Pancreas (tissue), 10 donors: ENCODE results near the gene LAYN. TPM values are rescaled to one million over a fixed set of nuclear protein-coding genes. Genes with fewer than 3 reads are reported as not detected.
A peak's percentile ranks its signal among the peaks of the same experiment; 100 is the strongest.

ENCODE experiments used
- ATAC-seq, 4 donors: fragments of 200-7000 bp; cut with Tn5 transposase; one replicate each; pipeline versions ENCODE4 v1.8.0 to v1.9.1; 2020; ENCODE audit warnings: mild to moderate bottlenecking in 4 of 4, moderate library complexity in 4 of 4
- DNase-seq, 6 donors: peaks; one replicate each; pipeline ENCODE4 v3.0.0-alpha.2; 2020
- FAIRE-seq: peaks from 2 replicates; lab custom pipeline; 2012; peaks lifted over from hg19 to GRCh38; lab: Jason Lieb, UNC
- H3K27ac ChIP-seq, 4 donors: fragments of 200-600 bp; sonication (generic); 1 replicate in 3 of 4; 2 replicates in 1 of 4; pipeline versions ENCODE4 v1.5.0 to v1.8.0; 2020
- H3K27me3 ChIP-seq, 4 donors: fragments of 200-600 bp; one replicate each; pipeline ENCODE4 v1.8.0; 2021
- H3K36me3 ChIP-seq, 3 donors: fragments of 200-600 bp; sonication (generic) in 1 of 3; one replicate each; pipeline versions ENCODE4 v1.5.0 to v1.8.0; 2020 to 2021
- H3K4me1 ChIP-seq, 3 donors: fragments of 200-600 bp; one replicate each; pipeline ENCODE4 v1.8.0; 2021
- H3K4me3 ChIP-seq, 4 donors: fragments of 200-600 bp; sonication (generic) in 2 of 4; one replicate each; pipeline versions ENCODE4 v1.5.0 to v1.8.0; 2020 to 2021
- H3K9me3 ChIP-seq, 4 donors: fragments of 200-600 bp; one replicate each; pipeline ENCODE4 v1.8.0; 2021
- CTCF ChIP-seq, 4 donors: fragments of 200-600 bp; sonication (generic) in 3 of 4; IDR thresholded peaks; one replicate each; pipeline versions ENCODE4 v1.5.0 to v1.8.0; 2021; ENCODE audit warnings: antibody characterized with exemption in 4 of 4
- WGBS, 2 donors: extraction: QIAGEN DNeasy Blood & Tissue Kit; methylation state at CpG; one replicate each; pipeline ENCODE4 v1.1.7; 2013; 5-methylcytosine and 5-hydroxymethylcytosine counted together
- intact Hi-C, 3 donors: fragments of 100-400 bp; cut with DNase I; formaldehyde crosslinking; loops; one replicate each; pipeline versions ENCODE4 v1.11.1 to v1.14.2; 2022
- microRNA-seq, 2 donors: library from miRNA; unstranded; fragments of <30 nt; microRNA quantifications; one replicate each; pipeline versions ENCODE4 to v1.1.0, GENCODE V29; 2019 to 2020
- polyA plus RNA-seq, 2 donors: library from polyadenylated mRNA; stranded (reverse); fragments of 200-250 nt; gene quantifications; one replicate each; pipeline ENCODE4 v1.2.3, GENCODE V29; 2013
- total RNA-seq, 6 donors: library from RNA; stranded (reverse); fragmentation: NEBNext Ultra II Directional in 4 of 6; extraction: Animal tissue kit (Norgen Biotek cat#: 25700) in 4 of 6; gene quantifications; one replicate each; pipeline versions ENCODE4 v1.2.1 to v1.2.4, GENCODE V29; 2021 to 2023
- donor health status: healthy with polysubstance abuse.
- donor health status: DM: no; HTN: no; CAD: no; lungs with moderate emphysema.
- donor health status: DM: no; HTN: no; CAD: no.
- donor health status: control.
- donor health status: control.
- donor health status: Bipolar disorder and iron deficiency.
- donor health status: DM: yes; HTN: yes; CAD: no.
- donor health status: DM: no; HTN: no; CAD: no.
- donor health status: DM: no; HTN: no; CAD: no.
- donor health status: DM: yes; HTN: yes; CAD: no.

Gene LAYN
- total and polyA plus RNA-seq, 8 donors = 0.44 to 3.2 (median 1.1) TPM

DNA sequence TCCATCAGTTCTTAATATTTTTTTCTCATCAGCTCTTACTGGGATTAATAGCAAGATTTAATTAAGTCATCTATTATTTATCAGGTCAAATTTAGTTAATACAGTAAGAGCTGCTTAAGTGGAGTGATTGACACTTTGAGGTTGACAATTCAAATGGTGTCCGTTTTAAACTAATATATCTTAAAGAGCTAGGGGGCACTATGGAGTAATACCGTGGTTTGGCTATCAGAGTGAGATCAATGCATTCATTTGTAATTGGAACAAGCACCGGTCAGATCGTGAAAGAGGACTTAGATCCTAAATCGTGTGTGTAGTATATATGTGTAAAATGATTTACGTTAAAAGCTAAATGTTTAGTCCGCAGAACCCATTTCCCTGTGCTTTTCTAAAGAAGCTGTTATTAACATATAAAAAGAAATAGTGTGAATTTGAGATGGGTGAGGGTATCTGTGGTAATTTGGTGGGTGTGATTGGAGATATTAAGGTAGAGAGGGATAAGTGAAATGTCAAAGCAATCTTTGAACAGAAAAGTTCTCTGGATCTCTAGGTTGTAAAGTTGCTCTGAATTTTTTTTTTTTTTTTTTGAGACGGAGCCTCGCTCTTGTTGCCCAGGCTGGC, 64.0 kb downstream of the LAYN start:
- peak; percentile 75 for FAIRE-seq
- Histone ChIP-seq H3K4me1 (peaks cover 10 to 46% (median 30%) of the 10 kb centered on the region in 3 donors), H3K27ac (peak overlapping the region in 2 of 4 donors; percentile 94 to 98), H3K27me3 (no peaks in the 10 kb centered on the region), H3K4me3 (peak overlapping the region in 3 of 4 donors; percentile 83 to 95 (median 85)), H3K9me3 (no peaks in the 10 kb centered on the region), H3K36me3 (no peaks in the 10 kb centered on the region)
- peak in 2 of 4 donors; percentile 17 to 42 for TF ChIP-seq CTCF (IDR thresholded peaks at IDR 0.05)
- WGBS, 2 donors = 14 to 25% methylated on average over 9 of the region's 9 CpGs
- intact Hi-C loops = loop anchor here in 2 of 3 donors (5.0 kb wide), 2 partner anchors 163 to 173 kb away; partner anchors contain the start of gene PPP2R1B (in 1 of the 2)
- DNase-seq = no peak
- ATAC-seq = peak in 3 of 4 donors; percentile 16 to 36 (median 23)

DNA sequence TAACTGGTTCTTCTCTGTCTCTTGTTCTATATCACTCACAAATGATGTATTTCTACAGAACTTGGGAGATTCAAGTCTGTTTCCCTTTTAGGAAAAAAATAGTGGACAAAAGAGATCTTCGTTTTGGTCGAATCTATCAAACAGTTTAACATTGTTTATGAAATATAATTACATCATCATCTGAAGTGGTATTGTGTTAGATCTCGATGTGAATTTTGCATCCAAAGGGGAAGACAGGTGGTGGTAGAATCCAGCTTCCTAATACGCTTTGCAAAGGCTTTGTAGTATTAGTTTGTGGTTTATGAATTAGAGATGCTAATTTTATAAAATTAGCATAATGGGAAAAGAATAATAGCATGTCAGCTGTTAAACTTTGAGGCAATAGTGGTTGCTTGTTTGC, 65.2 kb downstream of the LAYN start:
- FAIRE-seq = peak; percentile 5
- Histone ChIP-seq H3K9me3 (no peaks in the 10 kb centered on the region), H3K4me3 (peak overlapping the region in 1 of 4 donors; percentile 1), H3K27me3 (no peaks in the 10 kb centered on the region), H3K36me3 (no peaks in the 10 kb centered on the region), H3K27ac (peak overlapping the region in 1 of 4 donors; percentile 6), H3K4me1 (peaks cover 10 to 46% (median 30%) of the 10 kb centered on the region in 3 donors)
- no peak for TF ChIP-seq CTCF (IDR thresholded peaks at IDR 0.05)
- no peak for ATAC-seq
- intact Hi-C loops = no loop called here
- no peak for DNase-seq
- 16 to 20% methylated on average over 4 of the region's 4 CpGs for WGBS, 2 donors

- FAIRE-seq (no peak), ATAC-seq (no peak), DNase-seq (no peak)
- no peaks in the 10 kb centered on the region for H3K27me3 ChIP-seq
- TF ChIP-seq CTCF (IDR thresholded peaks at IDR 0.05) = no peak
- H3K4me3 ChIP-seq = no peak overlapping the region
- intact Hi-C loops = no loop called here
- no peak overlapping the region for H3K27ac ChIP-seq
- H3K9me3 ChIP-seq = no peaks in the 10 kb centered on the region
- no peaks in the 10 kb centered on the region for H3K36me3 ChIP-seq
- H3K4me1 ChIP-seq = peaks cover 10 to 46% (median 35%) of the 10 kb centered on the region in 3 donors
Observed at GRCh38 chr11:111606986-111607385, 66.5 kb downstream of the LAYN start.

DNA sequence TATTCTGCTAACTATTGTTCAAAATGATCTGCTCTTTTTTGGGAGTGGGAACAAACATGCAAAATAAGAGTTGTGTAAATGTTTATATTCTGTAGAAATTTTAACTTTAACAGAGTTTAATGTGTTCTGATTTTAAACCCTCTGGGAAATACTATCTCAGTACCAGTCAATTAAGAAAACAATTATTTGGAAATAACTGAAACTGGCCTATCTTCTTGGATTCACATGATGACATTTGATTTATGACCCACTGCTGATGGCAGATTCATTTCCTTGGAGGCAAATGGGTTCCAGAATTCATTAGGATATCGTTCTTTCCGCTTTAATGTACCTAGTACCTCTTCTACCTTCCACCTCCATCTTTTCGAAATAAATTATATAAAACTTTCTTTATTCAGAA, 67.2 kb downstream of the LAYN start:
- Histone ChIP-seq H3K27ac (no peak overlapping the region), H3K4me1 (peaks cover 10 to 46% (median 41%) of the 10 kb centered on the region in 3 donors), H3K9me3 (no peaks in the 10 kb centered on the region), H3K36me3 (no peaks in the 10 kb centered on the region), H3K27me3 (no peaks in the 10 kb centered on the region), H3K4me3 (no peak overlapping the region)
- ATAC-seq = no peak
- TF ChIP-seq CTCF (IDR thresholded peaks at IDR 0.05) = no peak
- no peak for FAIRE-seq
- WGBS, 2 donors = 88 to 89% methylated on average over 3 of the region's 3 CpGs
- no peak for DNase-seq
- intact Hi-C loops = no loop called here

Small RNA genes within 50 kb of the gene (microRNA-seq; reads per million reads assigned to microRNA genes)
- gene MIR34B = 0.29 to 3.5 reads per million in 2 donors
- gene MIR34C = 22.0 to 43.0 reads per million in 2 donors

Other genes with a start within 250 kb of the LAYN start
- 1 to 10 TPM; 1.1 to 4.7 (median 2.0) TPM for gene POU2AF3, start 242.2 kb upstream of the LAYN start, total RNA-seq
- gene POU2AF3, start 242.2 kb upstream of the LAYN start, polyA plus RNA-seq = 10 to 100 TPM in 1 of 2 donors, 1 to 10 TPM in 1; 4.1 to 15.7 TPM
- gene POU2AF1, start 161.4 kb upstream of the LAYN start, total RNA-seq = 1 to 10 TPM in 1 of 6 donors, under 1 TPM in 5; 0.08 to 2.2 (median 0.41) TPM
- under 1 TPM; 0.19 to 0.73 TPM for gene POU2AF1, start 161.4 kb upstream of the LAYN start, polyA plus RNA-seq
- gene BTG4, start 28.3 kb upstream of the LAYN start, total RNA-seq = not detected
- gene BTG4, start 28.3 kb upstream of the LAYN start, polyA plus RNA-seq = not detected
- gene HOATZ, start 25.9 kb upstream of the LAYN start, total RNA-seq = not detected
- gene HOATZ, start 25.9 kb upstream of the LAYN start, polyA plus RNA-seq = not detected
- gene SIK2, start 61.7 kb downstream of the LAYN start, total RNA-seq = 10 to 100 TPM; 10.7 to 24.7 (median 18.3) TPM
- gene SIK2, start 61.7 kb downstream of the LAYN start, polyA plus RNA-seq = 1 to 10 TPM; 4.7 to 9.7 TPM
- 10 to 100 TPM; 23.2 to 50.1 (median 34.5) TPM for gene PPP2R1B, start 225.7 kb downstream of the LAYN start, total RNA-seq
- 10 to 100 TPM; 12.6 to 15.9 TPM for gene PPP2R1B, start 225.7 kb downstream of the LAYN start, polyA plus RNA-seq